ENCODE measurements around the gene TRIM47.

DNA sequence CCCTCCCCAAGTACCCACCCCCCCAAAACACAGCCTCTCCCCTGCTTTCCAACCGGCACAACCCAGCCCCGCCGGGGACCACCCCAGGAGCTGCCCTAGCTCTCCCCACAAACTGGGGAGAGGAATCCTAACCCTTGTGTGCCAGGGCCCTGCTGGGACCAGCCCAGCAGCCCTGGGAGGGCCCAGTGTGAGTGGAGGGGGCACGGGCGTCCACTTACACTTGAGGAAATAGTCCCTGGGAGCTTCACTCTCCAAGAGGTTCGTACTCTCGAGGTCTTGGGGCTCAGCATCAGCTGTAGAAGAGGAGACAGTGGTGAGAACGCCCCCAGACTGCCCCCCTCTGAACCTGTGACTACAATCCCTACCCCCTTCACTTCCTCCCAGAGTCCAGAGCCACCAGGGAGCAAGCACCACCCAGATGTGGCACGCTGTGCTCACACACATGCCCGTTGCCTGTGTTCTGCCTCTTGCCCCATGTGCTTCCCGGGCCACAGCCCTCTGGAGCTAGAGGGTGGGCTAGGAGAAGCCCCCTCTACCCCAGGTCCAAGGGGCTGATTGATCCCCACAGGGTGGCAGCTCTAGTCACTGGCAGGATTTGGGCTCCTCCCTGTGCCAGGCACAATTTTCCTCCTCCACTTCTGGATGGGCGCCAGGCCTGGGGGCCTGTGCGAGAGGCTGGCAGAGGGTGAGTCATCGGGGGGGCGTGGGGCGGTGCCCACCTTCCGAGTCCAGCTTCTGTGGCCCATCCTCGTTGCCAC lies 3.0 kb downstream of the TRIM47 start:
- TF ChIP-seq, protein P1, sequence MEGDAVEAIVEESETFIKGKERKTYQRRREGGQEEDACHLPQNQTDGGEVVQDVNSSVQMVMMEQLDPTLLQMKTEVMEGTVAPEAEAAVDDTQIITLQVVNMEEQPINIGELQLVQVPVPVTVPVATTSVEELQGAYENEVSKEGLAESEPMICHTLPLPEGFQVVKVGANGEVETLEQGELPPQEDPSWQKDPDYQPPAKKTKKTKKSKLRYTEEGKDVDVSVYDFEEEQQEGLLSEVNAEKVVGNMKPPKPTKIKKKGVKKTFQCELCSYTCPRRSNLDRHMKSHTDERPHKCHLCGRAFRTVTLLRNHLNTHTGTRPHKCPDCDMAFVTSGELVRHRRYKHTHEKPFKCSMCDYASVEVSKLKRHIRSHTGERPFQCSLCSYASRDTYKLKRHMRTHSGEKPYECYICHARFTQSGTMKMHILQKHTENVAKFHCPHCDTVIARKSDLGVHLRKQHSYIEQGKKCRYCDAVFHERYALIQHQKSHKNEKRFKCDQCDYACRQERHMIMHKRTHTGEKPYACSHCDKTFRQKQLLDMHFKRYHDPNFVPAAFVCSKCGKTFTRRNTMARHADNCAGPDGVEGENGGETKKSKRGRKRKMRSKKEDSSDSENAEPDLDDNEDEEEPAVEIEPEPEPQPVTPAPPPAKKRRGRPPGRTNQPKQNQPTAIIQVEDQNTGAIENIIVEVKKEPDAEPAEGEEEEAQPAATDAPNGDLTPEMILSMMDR (IDR thresholded peaks at IDR 0.05; ENCODE audit: insufficient read depth, low read length, poor library complexity, severe bottlenecking) = no peak
- TF ChIP-seq EZH2phosphoT487 (conservative IDR thresholded peaks at IDR 0.05; ENCODE audit: low read length) = no peak

Measured in SU-DHL-6 (cell line).